ENCODE data around the gene MEDAG. TPM values are rescaled to one million over a fixed set of nuclear protein-coding genes. Genes with fewer than 3 reads are reported as not detected.
A peak's percentile ranks its signal among the peaks of the same experiment; 100 is the strongest.

The MEDAG gene
- under 1 TPM in 1 of 2 experiments, not detected in 1; 0.08 TPM for total RNA-seq

- CTCF ChIA-PET, result no interaction called here
Measured at GRCh38 chr13:30905932-30906383, at the start of gene MEDAG. Gene MEDAG, plus strand, starts transcription at chr13:30906271. Its CDS starts 245 bp downstream, at chr13:30906516.

GRCh38 chr13:30857018-30857417 is 49.1 kb upstream of the MEDAG start:
- no peaks in the 10 kb centered on the region for H3K9me3 Mint-ChIP-seq
- no peak for DNase-seq
- H3K36me3 Mint-ChIP-seq (ENCODE audit: low read depth), result no peaks in the 10 kb centered on the region
- H3K27ac Mint-ChIP-seq, result no peak overlapping the region
- ChIA-PET CTCF (interaction anchor here (3.2 kb wide), 1 partner anchor 9 kb away, joined by 20 read pairs; no protein-coding TSS in a partner anchor), POLR2A (interaction anchor here (0.9 kb wide), 1 partner anchor 188 kb away, joined by 3 read pairs; no protein-coding TSS in a partner anchor)
- H3K27me3 Mint-ChIP-seq, result peaks cover 8% of the 10 kb centered on the region
- H3K4me3 Mint-ChIP-seq, result no peak overlapping the region
- H3K4me1 Mint-ChIP-seq, result no peaks in the 10 kb centered on the region

More at GRCh38 chr13:30905932-30906383, at the start of gene MEDAG:
- Mint-ChIP-seq H3K36me3 (ENCODE audit: low read depth) (no peaks in the 10 kb centered on the region), H3K27me3 (peaks cover 62% of the 10 kb centered on the region), H3K4me1 (peaks cover 10% of the 10 kb centered on the region), H3K9me3 (no peaks in the 10 kb centered on the region), H3K4me3 (no peak within 1 kb of the TSS), H3K27ac (no peak within 1 kb of the TSS)
- POLR2A ChIA-PET, result no interaction called here
- DNase-seq, result no peak

- Mint-ChIP-seq H3K27me3 (peaks cover 4% of the 10 kb centered on the region), H3K4me1 (no peaks in the 10 kb centered on the region), H3K9me3 (no peaks in the 10 kb centered on the region), H3K4me3 (no peak overlapping the region), H3K36me3 (ENCODE audit: low read depth) (no peaks in the 10 kb centered on the region), H3K27ac (no peak overlapping the region)
- ChIA-PET CTCF (interaction anchor here (0.9 to 3.2 kb wide), 2 partner anchors 9 to 10 kb away, joined by 3 to 20 read pairs; no protein-coding TSS in a partner anchor), POLR2A (no interaction called here)
- no peak for DNase-seq
Measured at GRCh38 chr13:30857636-30858035, 48.4 kb upstream of the MEDAG start.

GRCh38 chr13:30859326-30859725 is 46.7 kb upstream of the MEDAG start:
- H3K36me3 Mint-ChIP-seq (ENCODE audit: low read depth), result no peaks in the 10 kb centered on the region
- H3K4me3 Mint-ChIP-seq, result no peak overlapping the region
- no peak for DNase-seq
- POLR2A ChIA-PET, result no interaction called here
- H3K9me3 Mint-ChIP-seq, result no peaks in the 10 kb centered on the region
- no peaks in the 10 kb centered on the region for H3K4me1 Mint-ChIP-seq
- CTCF ChIA-PET, result no interaction called here
- no peak overlapping the region for H3K27ac Mint-ChIP-seq
- peaks cover 6% of the 10 kb centered on the region for H3K27me3 Mint-ChIP-seq

DNA sequence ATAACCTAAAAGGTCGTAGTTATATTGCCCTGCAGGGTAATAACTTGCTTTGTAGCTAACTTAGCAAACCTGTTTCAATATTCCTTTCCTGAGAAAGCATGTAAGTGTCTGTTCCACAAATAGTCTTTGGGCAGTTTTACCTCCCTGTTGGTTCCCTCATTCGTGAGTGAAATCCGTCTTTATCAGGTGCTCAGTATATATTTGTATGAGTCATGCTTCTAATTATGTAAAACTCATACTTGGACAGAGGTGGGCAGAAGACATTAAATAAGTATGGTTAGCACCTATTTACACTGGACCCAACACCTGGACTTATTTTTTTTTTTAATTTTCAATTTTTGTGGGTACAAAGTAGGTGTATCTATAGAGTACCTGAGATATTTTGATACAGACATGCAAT is 44.9 kb upstream of the MEDAG start:
- no peaks in the 10 kb centered on the region for H3K9me3 Mint-ChIP-seq
- ChIA-PET CTCF (no interaction called here), POLR2A (no interaction called here)
- DNase-seq, result no peak
- no peak overlapping the region for H3K4me3 Mint-ChIP-seq
- no peaks in the 10 kb centered on the region for H3K36me3 Mint-ChIP-seq (ENCODE audit: low read depth)
- H3K4me1 Mint-ChIP-seq, result peaks cover 3% of the 10 kb centered on the region
- no peak overlapping the region for H3K27ac Mint-ChIP-seq
- H3K27me3 Mint-ChIP-seq, result peaks cover 12% of the 10 kb centered on the region

DNA sequence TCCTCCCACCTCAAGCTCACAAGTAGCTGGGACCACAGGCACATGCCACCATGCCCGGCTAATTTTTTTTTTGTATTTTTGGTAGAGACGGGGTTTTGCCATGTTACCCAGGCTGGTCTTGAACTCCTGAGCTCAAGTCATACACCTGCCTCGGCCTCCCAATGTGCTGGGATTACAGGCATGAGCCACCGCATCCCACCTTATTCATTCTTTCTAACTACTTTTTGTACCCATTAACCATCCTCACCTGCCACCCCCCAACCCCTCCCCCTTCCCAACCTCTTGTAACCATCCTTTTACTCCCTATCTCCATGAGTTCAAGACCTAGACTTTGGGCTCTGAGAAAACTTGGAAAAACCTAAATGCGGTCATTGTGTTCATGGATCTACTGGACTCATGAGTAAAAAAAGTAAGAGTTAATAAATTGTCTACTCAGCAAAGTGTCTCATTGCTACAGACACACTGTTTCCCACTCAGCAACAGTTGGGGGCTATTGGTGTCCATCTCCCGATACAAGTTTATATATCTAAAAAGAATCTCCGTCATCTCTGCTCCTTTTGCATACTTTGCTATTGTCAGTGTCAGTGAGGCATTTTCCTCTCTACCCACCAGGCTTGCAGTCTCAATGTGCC is 44.1 kb upstream of the MEDAG start:
- CTCF ChIA-PET, result no interaction called here
- H3K27me3 Mint-ChIP-seq, result peaks cover 15% of the 10 kb centered on the region
- POLR2A ChIA-PET, result no interaction called here

GRCh38 chr13:30862707-30863106 is 43.4 kb upstream of the MEDAG start:
- H3K9me3 Mint-ChIP-seq, result no peaks in the 10 kb centered on the region
- ChIA-PET POLR2A (no interaction called here), CTCF (interaction anchor here (1.4 kb wide), 1 partner anchor 182 kb away, joined by 3 read pairs; no protein-coding TSS in a partner anchor)
- DNase-seq, result no peak
- H3K4me1 Mint-ChIP-seq, result peaks cover 3% of the 10 kb centered on the region
- no peak overlapping the region for H3K4me3 Mint-ChIP-seq
- H3K27me3 Mint-ChIP-seq, result peaks cover 17% of the 10 kb centered on the region
- no peaks in the 10 kb centered on the region for H3K36me3 Mint-ChIP-seq (ENCODE audit: low read depth)
- H3K27ac Mint-ChIP-seq, result no peak overlapping the region

More for the DNA sequence above, 44.1 kb upstream of the MEDAG start:
- Mint-ChIP-seq H3K4me1 (peaks cover 3% of the 10 kb centered on the region), H3K4me3 (no peak overlapping the region), H3K9me3 (no peaks in the 10 kb centered on the region), H3K36me3 (ENCODE audit: low read depth) (no peaks in the 10 kb centered on the region), H3K27ac (no peak overlapping the region)
- no peak for DNase-seq

- no peaks in the 10 kb centered on the region for H3K9me3 Mint-ChIP-seq
- H3K4me3 Mint-ChIP-seq, result no peak overlapping the region
- no peak overlapping the region for H3K27ac Mint-ChIP-seq
- ChIA-PET POLR2A (no interaction called here), CTCF (interaction anchor here (1.4 kb wide), 1 partner anchor 181 kb away, joined by 3 read pairs; no protein-coding TSS in a partner anchor)
- no peaks in the 10 kb centered on the region for H3K36me3 Mint-ChIP-seq (ENCODE audit: low read depth)
- DNase-seq, result no peak
- peaks cover 16% of the 10 kb centered on the region for H3K27me3 Mint-ChIP-seq
- H3K4me1 Mint-ChIP-seq, result peaks cover 3% of the 10 kb centered on the region
Measured at GRCh38 chr13:30863231-30863630, 42.8 kb upstream of the MEDAG start.

DNA sequence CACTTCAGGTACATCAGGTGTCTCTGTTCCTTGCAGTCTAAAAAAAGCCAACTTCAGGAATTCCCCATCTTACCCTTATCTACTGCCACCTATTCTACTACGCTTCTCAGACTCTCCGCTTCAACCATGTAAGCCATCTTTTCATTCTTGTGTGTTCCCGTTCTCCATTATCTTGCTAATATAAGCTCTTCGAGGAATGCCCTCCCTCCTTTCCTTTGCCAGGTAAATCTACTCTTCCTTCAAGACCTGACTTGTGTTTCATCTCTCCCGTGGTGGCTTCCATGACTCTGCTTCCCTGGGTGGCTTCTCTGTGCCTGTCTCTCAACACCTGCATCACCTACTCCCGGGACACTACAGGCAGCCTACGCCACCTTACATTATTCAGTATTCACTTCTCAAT is 42.3 kb upstream of the MEDAG start:
- Mint-ChIP-seq H3K4me3 (no peak overlapping the region), H3K4me1 (peaks cover 3% of the 10 kb centered on the region), H3K9me3 (no peaks in the 10 kb centered on the region), H3K27me3 (peaks cover 16% of the 10 kb centered on the region), H3K27ac (no peak overlapping the region), H3K36me3 (ENCODE audit: low read depth) (no peaks in the 10 kb centered on the region)
- POLR2A ChIA-PET, result no interaction called here
- DNase-seq, result no peak
- CTCF ChIA-PET, result interaction anchor here (1.4 kb wide), 1 partner anchor 181 kb away, joined by 3 read pairs; no protein-coding TSS in a partner anchor

DNA sequence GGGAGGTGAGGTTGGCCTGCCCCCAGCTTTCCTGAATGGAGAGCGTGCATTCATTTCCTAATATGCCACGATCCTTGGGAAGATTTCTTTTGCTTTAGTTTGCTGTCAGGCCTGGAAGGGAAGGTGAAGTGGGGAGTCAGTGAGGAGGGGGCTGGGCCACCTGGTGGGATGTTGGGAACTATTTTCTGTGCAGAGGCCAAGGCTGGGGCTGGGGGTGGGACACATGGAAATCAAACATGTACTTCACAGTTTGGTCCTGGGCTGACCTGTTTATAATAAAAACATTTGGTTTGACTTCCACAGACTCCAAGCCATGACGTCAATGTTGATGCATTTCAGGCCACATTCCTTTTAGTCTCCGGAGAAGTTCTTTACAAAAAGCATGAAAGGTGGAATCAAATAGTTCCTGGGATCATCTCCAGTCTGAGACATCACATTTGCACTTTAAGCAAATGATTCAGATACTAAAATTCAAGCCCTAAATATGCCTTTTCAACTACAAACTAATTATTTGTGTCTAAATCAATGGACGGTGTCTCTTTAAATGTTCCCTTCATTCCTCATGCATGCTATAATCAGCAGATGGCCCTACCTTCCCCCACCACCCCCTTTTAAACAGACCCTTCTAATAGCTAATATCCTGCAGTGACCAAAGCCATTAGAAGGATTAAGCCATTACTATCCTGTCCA is 41.5 kb upstream of the MEDAG start:
- peaks cover 3% of the 10 kb centered on the region for H3K4me1 Mint-ChIP-seq
- CTCF ChIA-PET, result interaction anchor here (1.0 to 4.2 kb wide), 6 partner anchors 8 to 136 kb away, joined by 3 to 20 read pairs (median 4); no protein-coding TSS in a partner anchor
- no peaks in the 10 kb centered on the region for H3K36me3 Mint-ChIP-seq (ENCODE audit: low read depth)
- POLR2A ChIA-PET, result no interaction called here
- H3K27ac Mint-ChIP-seq, result no peak overlapping the region
- no peaks in the 10 kb centered on the region for H3K9me3 Mint-ChIP-seq
- no peak overlapping the region for H3K4me3 Mint-ChIP-seq
- DNase-seq, result no peak
- peaks cover 20% of the 10 kb centered on the region for H3K27me3 Mint-ChIP-seq

DNA sequence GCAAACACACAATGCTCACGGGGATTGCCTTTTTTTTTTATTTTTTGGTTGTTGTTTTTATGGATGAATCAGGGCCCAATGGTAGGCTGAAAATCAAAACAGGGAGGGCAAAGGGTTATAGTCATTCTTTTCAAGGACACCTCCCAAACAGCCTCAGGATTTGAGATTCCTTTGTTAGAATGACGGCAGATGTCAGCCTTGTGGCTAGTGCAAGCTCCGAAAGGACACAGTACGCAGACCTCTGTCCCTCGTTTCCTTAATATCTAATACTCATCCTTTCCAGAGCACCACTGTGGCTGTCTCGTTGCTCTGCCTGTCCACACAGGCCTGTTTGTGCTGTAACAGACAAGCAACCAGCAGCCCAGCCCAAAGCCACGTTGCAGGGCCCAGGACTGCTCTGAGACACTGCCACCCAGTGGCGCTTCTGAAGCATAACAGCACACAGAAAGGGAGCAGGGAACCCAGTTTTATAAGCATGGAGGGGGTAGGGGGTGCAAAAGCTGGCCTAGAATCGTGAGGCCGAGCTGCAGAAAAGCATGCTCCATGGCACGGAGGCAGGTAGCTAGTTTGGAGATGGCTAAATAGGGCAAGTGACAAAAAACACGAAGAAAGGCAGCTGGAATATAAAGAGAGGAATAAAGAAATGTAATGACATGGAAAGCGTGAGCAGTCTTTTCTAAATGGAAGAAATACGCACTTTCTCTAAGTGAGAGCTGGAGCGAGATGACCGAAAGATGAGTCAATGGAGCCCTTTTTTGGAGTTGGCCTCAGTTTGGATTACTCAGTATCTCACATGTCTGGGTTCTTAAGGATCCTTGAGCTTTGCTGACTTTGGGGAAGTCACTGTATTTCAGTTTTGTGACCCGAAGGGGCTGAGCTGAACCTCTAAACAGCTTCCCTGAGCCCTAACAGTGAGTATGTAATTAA is 40.7 kb upstream of the MEDAG start:
- Mint-ChIP-seq H3K27me3 (peaks cover 20% of the 10 kb centered on the region), H3K9me3 (no peaks in the 10 kb centered on the region), H3K36me3 (ENCODE audit: low read depth) (no peaks in the 10 kb centered on the region), H3K4me3 (no peak overlapping the region), H3K4me1 (peaks cover 5% of the 10 kb centered on the region), H3K27ac (no peak overlapping the region)
- peak; percentile 71 for DNase-seq
- POLR2A ChIA-PET, result no interaction called here
- CTCF ChIA-PET, result interaction anchor here (0.6 to 4.2 kb wide), 18 partner anchors 9 to 733 kb away, joined by 3 to 20 read pairs (median 4); no protein-coding TSS in a partner anchor

DNA sequence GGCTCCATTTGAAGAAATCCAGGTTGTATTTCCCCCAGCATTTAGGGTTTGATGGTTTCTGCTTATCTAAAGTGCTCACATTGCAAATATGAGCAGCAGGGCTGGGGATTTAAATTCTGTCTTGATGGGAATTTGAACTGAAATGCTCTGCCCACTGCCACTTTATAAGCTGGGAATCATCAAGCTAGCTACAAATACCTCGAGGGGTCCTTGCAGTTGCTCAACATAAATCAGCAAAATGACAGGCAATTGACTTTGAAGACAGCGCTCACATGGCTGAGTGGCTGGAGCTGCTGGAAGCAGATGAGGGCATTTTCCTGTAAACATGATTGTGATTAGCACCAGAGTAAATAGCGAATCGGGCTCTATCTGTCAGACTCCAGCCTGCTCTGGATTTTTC is 39.4 kb upstream of the MEDAG start:
- Mint-ChIP-seq H3K27me3 (peaks cover 20% of the 10 kb centered on the region), H3K27ac (no peak overlapping the region), H3K4me1 (peaks cover 5% of the 10 kb centered on the region), H3K4me3 (no peak overlapping the region), H3K9me3 (no peaks in the 10 kb centered on the region), H3K36me3 (ENCODE audit: low read depth) (no peaks in the 10 kb centered on the region)
- ChIA-PET POLR2A (no interaction called here), CTCF (interaction anchor here (1.0 to 4.2 kb wide), 10 partner anchors 10 to 735 kb away, joined by 3 to 20 read pairs (median 4); no protein-coding TSS in a partner anchor)
- DNase-seq, result no peak

Measured in activated CD4-positive, alpha-beta memory T cell treated with anti-CD3 and anti-CD28 coated beads, Interleukin-2, amount 10 ng/mL, durations not matched to agents 7 days and 5 days (primary cell).